Measurements from ENCODE around the gene RBFOX2. TPM values are rescaled to one million over a fixed set of nuclear protein-coding genes. Genes with fewer than 3 reads are reported as not detected.

Gene RBFOX2
- total RNA-seq, 1 experiment from 2014 or later = 81.1 TPM

DNA sequence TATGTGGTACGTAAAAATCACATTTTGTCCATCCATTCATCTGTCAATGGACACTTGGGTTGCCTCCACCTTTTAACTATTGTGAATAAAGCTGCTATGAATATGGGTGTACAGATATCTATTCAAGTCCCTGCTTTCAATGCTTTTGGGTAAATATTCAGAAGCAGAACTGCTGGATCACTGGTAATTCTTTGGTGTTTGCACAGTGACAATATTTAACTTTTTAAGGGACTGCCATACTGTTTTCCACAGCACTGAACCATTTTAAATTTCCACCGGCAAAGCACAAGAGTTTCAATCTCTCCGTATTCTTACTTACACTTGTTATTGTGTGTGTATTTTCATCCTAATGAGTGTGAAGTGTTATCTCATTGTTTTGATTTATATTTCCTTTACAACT lies 79.4 kb downstream of the RBFOX2 start:
- POLR2A ChIA-PET = no interaction called here
- Histone ChIP-seq H3K9me3 (ENCODE audit: control insufficient read depth, insufficient read depth, low read depth, low read length) (no peaks in the 10 kb centered on the region), H3K4me1 (ENCODE audit: control insufficient read depth, insufficient read depth, low read length) (no peaks in the 10 kb centered on the region), H3K27me3 (ENCODE audit: control insufficient read depth, insufficient read depth, low read length) (no peaks in the 10 kb centered on the region), H3K4me3 (ENCODE audit: low read depth in 2 of 2, low read length in 2 of 2) (no peak overlapping the region), H3K27ac (ENCODE audit: low read length) (no peak overlapping the region), H3K36me3 (ENCODE audit: control insufficient read depth, insufficient read depth, low read length) (no peaks in the 10 kb centered on the region)
- intact Hi-C loops (cut with micrococcal nuclease; ENCODE audit: unreplicated experiment) (no loop called here), in situ Hi-C loops (cut with HindIII; ENCODE audit: low pct_unique_long_range_greater_than_20kb, low sequenced_read_pairs) (no loop called here)
- CTCF ChIA-PET = no interaction called here
- TF ChIP-seq, protein P1, sequence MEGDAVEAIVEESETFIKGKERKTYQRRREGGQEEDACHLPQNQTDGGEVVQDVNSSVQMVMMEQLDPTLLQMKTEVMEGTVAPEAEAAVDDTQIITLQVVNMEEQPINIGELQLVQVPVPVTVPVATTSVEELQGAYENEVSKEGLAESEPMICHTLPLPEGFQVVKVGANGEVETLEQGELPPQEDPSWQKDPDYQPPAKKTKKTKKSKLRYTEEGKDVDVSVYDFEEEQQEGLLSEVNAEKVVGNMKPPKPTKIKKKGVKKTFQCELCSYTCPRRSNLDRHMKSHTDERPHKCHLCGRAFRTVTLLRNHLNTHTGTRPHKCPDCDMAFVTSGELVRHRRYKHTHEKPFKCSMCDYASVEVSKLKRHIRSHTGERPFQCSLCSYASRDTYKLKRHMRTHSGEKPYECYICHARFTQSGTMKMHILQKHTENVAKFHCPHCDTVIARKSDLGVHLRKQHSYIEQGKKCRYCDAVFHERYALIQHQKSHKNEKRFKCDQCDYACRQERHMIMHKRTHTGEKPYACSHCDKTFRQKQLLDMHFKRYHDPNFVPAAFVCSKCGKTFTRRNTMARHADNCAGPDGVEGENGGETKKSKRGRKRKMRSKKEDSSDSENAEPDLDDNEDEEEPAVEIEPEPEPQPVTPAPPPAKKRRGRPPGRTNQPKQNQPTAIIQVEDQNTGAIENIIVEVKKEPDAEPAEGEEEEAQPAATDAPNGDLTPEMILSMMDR (IDR thresholded peaks at IDR 0.05) = no peak
- TF ChIP-seq TCF7L2 (IDR thresholded peaks at IDR 0.05; ENCODE audit: low read depth, low read length) (no peak), SIN3A (IDR thresholded peaks at IDR 0.05; ENCODE audit: borderline replicate concordance, insufficient read depth, low read depth, low read length) (no peak), POLR2AphosphoS5 (IDR thresholded peaks at IDR 0.05; ENCODE audit: low read depth, low read length) (no peak)
- TF ChIP-seq, protein P2, sequence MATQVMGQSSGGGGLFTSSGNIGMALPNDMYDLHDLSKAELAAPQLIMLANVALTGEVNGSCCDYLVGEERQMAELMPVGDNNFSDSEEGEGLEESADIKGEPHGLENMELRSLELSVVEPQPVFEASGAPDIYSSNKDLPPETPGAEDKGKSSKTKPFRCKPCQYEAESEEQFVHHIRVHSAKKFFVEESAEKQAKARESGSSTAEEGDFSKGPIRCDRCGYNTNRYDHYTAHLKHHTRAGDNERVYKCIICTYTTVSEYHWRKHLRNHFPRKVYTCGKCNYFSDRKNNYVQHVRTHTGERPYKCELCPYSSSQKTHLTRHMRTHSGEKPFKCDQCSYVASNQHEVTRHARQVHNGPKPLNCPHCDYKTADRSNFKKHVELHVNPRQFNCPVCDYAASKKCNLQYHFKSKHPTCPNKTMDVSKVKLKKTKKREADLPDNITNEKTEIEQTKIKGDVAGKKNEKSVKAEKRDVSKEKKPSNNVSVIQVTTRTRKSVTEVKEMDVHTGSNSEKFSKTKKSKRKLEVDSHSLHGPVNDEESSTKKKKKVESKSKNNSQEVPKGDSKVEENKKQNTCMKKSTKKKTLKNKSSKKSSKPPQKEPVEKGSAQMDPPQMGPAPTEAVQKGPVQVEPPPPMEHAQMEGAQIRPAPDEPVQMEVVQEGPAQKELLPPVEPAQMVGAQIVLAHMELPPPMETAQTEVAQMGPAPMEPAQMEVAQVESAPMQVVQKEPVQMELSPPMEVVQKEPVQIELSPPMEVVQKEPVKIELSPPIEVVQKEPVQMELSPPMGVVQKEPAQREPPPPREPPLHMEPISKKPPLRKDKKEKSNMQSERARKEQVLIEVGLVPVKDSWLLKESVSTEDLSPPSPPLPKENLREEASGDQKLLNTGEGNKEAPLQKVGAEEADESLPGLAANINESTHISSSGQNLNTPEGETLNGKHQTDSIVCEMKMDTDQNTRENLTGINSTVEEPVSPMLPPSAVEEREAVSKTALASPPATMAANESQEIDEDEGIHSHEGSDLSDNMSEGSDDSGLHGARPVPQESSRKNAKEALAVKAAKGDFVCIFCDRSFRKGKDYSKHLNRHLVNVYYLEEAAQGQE (IDR thresholded peaks at IDR 0.05; ENCODE audit: insufficient read depth in 1 of 2, low read depth in 2 of 2, low read length in 1 of 2) = no peak
- ATAC-seq (no peak), DNase-seq (ENCODE audit: low read depth, low spot score) (no peak)
- BruUV-seq (replicated peaks) = no TSS peak

DNA sequence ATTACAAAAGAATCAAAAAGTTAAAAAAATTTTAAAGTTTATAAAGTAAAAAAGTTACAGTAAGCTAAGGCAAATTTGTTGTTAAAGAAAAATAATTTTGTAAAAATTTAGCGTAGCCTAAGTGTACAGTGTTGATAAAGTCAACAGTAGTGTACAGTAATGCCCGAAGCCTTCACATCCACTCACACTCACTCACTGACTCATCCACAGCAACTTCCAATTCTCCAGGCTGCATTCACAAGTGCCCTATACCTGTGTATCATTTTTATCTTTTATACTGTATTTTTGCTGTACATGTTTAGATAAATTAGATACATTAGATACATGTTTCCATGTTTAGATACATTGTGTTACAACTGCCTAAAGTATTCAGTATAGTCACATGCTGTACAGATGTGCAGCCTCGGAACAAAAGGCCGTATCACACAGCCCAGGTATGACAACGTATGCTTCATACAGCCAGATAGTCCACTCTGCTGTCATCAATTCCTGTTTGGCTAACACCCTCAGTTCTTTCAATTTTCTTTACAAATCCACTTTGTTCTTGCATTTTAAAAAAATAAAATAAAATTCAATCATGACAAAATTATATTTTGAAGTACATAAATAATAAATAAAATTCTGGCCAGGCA lies 80.7 kb downstream of the RBFOX2 start:
- DNase-seq (ENCODE audit: low read depth, low spot score) (no peak), ATAC-seq (peak; percentile 66; the same call in 1 of the 2 replicates)
- H3K36me3 ChIP-seq (ENCODE audit: control insufficient read depth, insufficient read depth, low read length) = no peaks in the 10 kb centered on the region
- H3K27me3 ChIP-seq (ENCODE audit: control insufficient read depth, insufficient read depth, low read length) = no peaks in the 10 kb centered on the region
- BruUV-seq (replicated peaks) = no TSS peak
- TF ChIP-seq, protein P1 (IDR thresholded peaks at IDR 0.05) = no peak
- TF ChIP-seq, protein P2 (IDR thresholded peaks at IDR 0.05; ENCODE audit: insufficient read depth in 1 of 2, low read depth in 2 of 2, low read length in 1 of 2) = no peak
- no peak for TF ChIP-seq POLR2AphosphoS5 (IDR thresholded peaks at IDR 0.05; ENCODE audit: low read depth, low read length)
- TF ChIP-seq SIN3A (IDR thresholded peaks at IDR 0.05; ENCODE audit: borderline replicate concordance, insufficient read depth, low read depth, low read length) = no peak
- intact Hi-C loops (cut with micrococcal nuclease; ENCODE audit: unreplicated experiment) = no loop called here
- H3K9me3 ChIP-seq (ENCODE audit: control insufficient read depth, insufficient read depth, low read depth, low read length) = no peaks in the 10 kb centered on the region
- H3K4me3 ChIP-seq (ENCODE audit: low read depth in 2 of 2, low read length in 2 of 2) = no peak overlapping the region
- H3K4me1 ChIP-seq (ENCODE audit: control insufficient read depth, insufficient read depth, low read length) = no peaks in the 10 kb centered on the region
- in situ Hi-C loops (cut with HindIII; ENCODE audit: low pct_unique_long_range_greater_than_20kb, low sequenced_read_pairs) = no loop called here
- no peak overlapping the region for H3K27ac ChIP-seq (ENCODE audit: low read length)
- POLR2A ChIA-PET = no interaction called here
- CTCF ChIA-PET = no interaction called here

All from Panc1 (cell line).